Stimulated activated CD8-positive, alpha-beta memory T cell treated with anti-CD3 and anti-CD28 coated beads, Interleukin-7, amount 100 ng/mL, for 4 hours (primary cell): Measurements from ENCODE around the gene USP15.

ENCODE experiments used
- DNase-seq, 2 donors: peaks; one replicate each; pipeline ENCODE4 v3.0.0-alpha.2; 2020; ENCODE audit warnings: low read depth in 2 of 2

The USP15 gene

GRCh38 chr12:62258231-62258630, 2.0 kb upstream of the USP15 start:
- DNase-seq, result no peak

GRCh38 chr12:62258941-62259630, 1.1 kb upstream of the USP15 start:
- DNase-seq, result no peak

- no peak for DNase-seq
Observed at GRCh38 chr12:62259631-62259992, 592 bp upstream of the USP15 start.

GRCh38 chr12:62260733-62261683, 804 bp downstream of the USP15 start:
- peak; percentile 53 to 60 for DNase-seq

GRCh38 chr12:62261876-62262517, 1.8 kb downstream of the USP15 start:
- no peak for DNase-seq

GRCh38 chr12:62263232-62263631, 3.0 kb downstream of the USP15 start:
- no peak for DNase-seq

- DNase-seq, result no peak
Observed at GRCh38 chr12:62263966-62264365, 3.8 kb downstream of the USP15 start.

GRCh38 chr12:62264706-62265105, 4.5 kb downstream of the USP15 start:
- no peak for DNase-seq

GRCh38 chr12:62265511-62265910, 5.3 kb downstream of the USP15 start:
- DNase-seq, result no peak

GRCh38 chr12:62267026-62267425, 6.8 kb downstream of the USP15 start:
- DNase-seq, result no peak

GRCh38 chr12:62267480-62267879, 7.3 kb downstream of the USP15 start:
- no peak for DNase-seq

GRCh38 chr12:62268956-62269355, 8.8 kb downstream of the USP15 start:
- no peak for DNase-seq

- DNase-seq, result no peak
Observed at GRCh38 chr12:62269464-62270228, 9.4 kb downstream of the USP15 start.

GRCh38 chr12:62270384-62270783, 10.2 kb downstream of the USP15 start:
- no peak for DNase-seq

- DNase-seq, result no peak
Observed at GRCh38 chr12:62270872-62271271, 10.7 kb downstream of the USP15 start.

- no peak for DNase-seq
Observed at GRCh38 chr12:62272936-62273552, 12.8 kb downstream of the USP15 start.

- no peak for DNase-seq
Observed at GRCh38 chr12:62273724-62274380, 13.6 kb downstream of the USP15 start.

GRCh38 chr12:62278022-62278421, 17.8 kb downstream of the USP15 start:
- DNase-seq, result no peak

GRCh38 chr12:62279058-62279457, 18.9 kb downstream of the USP15 start:
- DNase-seq, result no peak

GRCh38 chr12:62279961-62280360, 19.8 kb downstream of the USP15 start:
- DNase-seq, result no peak
